ENCODE measurements around the gene ANO8. TPM values are rescaled to one million over a fixed set of nuclear protein-coding genes. Genes with fewer than 3 reads are reported as not detected.

ANO8 gene
- total RNA-seq, 1 experiment from 2014 or later = 3.0 TPM

- Histone ChIP-seq H3K27ac (no peak overlapping the region), H3K9me3 (replicated peaks) (no peaks in the 10 kb centered on the region), H3K4me1 (no peaks in the 10 kb centered on the region; the same call in 1 of the 2 replicates), H3K27me3 (no peaks in the 10 kb centered on the region), H3K4me3 (no peak overlapping the region), H3K36me3 (no peaks in the 10 kb centered on the region)
- no peak for DNase-seq
These were observed 7.5 kb downstream of the ANO8 start for GRCh38 chr19:17327068-17327653.

DNA sequence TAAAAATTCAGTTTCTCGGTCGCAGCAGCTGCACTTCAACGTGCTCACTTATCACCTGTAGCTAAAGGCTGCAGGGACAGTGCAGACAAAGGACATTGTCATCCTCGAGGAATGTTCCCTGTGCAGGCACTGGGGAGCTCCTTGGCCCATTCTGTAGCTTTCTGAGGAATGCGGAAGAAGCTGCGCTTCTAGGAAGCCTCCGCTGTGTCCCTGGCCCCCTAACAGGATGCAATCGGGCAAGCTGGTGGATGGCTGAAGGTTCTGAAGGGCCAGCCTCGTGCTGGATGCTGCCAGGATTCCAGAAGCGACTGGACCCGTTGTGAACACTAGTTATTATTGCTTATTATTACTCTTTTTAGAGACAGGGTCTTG is 8.1 kb downstream of the ANO8 start:
- Histone ChIP-seq H3K9me3 (replicated peaks) (no peaks in the 10 kb centered on the region), H3K4me3 (no peak overlapping the region), H3K27ac (no peak overlapping the region), H3K4me1 (peaks cover 5% of the 10 kb centered on the region), H3K27me3 (no peaks in the 10 kb centered on the region), H3K36me3 (no peaks in the 10 kb centered on the region)
- no peak for DNase-seq

GRCh38 chr19:17325881-17326594 is 8.6 kb downstream of the ANO8 start:
- DNase-seq = no peak
- Histone ChIP-seq H3K4me1 (peaks cover 10% of the 10 kb centered on the region), H3K27ac (no peak overlapping the region), H3K36me3 (peaks cover 4% of the 10 kb centered on the region; the same call in 1 of the 2 replicates), H3K27me3 (no peaks in the 10 kb centered on the region), H3K9me3 (replicated peaks) (no peaks in the 10 kb centered on the region), H3K4me3 (no peak overlapping the region)

DNA sequence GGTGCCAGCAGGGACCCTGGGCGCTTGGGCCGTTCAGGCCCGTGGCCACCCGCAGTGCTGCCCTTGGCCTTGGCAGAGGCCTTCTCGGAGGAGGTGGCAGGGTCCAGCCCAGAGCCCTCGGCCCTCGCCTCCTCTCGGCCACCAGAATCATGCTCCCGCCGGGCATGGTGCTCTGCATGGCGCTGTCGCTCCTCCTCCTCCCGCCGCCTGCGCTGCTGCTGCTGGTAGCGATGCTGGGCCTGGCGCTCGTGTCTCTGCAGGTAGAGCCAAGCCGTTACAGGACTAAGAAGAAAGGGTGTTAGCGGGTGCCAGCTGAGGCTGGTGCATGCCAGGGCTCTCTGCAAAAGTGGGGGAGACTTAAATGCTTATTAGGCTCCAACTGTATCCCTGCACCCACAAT is 9.5 kb downstream of the ANO8 start:
- H3K27me3 ChIP-seq = no peaks in the 10 kb centered on the region
- H3K4me1 ChIP-seq = peaks cover 10% of the 10 kb centered on the region
- H3K36me3 ChIP-seq = peaks cover 13% of the 10 kb centered on the region
- DNase-seq = no peak
- H3K9me3 ChIP-seq (replicated peaks) = no peaks in the 10 kb centered on the region
- no peak overlapping the region for H3K27ac ChIP-seq
- H3K4me3 ChIP-seq = no peak overlapping the region

DNA sequence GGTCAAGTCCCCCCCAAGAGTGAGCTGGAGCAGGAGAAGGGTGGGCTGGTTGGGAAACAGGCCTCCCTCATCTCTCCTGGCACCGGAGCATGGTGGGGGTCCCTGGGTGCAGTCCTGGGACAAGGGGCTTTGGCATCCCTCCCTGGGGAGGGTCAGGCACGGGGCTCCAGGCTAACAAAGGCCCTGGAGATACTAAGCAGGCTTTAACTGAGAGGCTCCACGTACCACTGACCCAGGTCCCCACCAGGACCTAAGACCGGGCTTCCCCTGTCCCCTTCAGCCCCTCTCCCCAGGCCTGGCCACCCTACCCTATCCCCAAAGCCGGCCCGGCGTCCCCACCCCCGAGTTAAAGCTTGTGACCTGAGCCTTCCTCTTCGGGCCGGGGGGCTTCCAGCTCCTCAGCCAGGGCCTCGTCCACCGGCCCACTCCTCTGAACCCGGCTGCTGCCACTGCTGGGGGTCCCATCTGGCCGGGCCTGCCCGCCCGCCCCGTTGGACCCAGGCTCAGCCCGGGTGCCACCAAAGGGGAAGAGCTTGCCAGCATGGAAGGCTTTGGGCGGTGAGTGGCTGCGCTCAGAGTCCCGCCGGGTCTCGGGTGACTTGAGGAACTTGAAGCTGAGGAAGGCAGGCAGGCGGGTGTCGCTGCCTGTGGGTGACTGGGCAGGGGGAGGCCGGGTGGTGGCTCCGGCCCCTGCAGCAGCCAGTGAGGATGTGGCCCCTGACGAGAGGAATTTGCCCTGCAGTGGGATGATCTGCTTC is 10.1 kb downstream of the ANO8 start:
- no peak overlapping the region for H3K4me3 ChIP-seq
- no peak for DNase-seq
- H3K4me1 ChIP-seq = peaks cover 10% of the 10 kb centered on the region
- H3K27ac ChIP-seq = no peak overlapping the region
- no peaks in the 10 kb centered on the region for H3K27me3 ChIP-seq
- H3K9me3 ChIP-seq (replicated peaks) = no peaks in the 10 kb centered on the region
- H3K36me3 ChIP-seq = peaks cover 17% of the 10 kb centered on the region

DNA sequence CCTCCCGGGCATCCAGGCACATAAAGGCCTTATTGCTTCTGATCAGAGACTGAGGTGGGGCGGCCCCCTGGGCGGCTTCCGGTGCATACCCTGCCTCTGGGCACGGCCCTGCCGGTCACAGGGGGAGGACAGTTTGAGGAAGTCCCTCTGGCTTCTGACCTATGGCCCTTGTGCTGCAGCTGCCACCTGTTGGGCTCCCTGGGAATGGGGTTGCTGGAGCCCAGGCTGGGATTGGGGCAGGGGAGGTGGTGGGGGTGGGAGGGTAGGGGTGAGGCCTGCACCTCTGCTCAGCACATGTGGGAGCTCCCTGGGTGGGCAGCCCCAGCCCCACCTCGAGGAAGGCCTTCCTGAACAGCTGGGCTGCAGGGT is 10.7 kb downstream of the ANO8 start:
- no peak overlapping the region for H3K4me3 ChIP-seq
- no peaks in the 10 kb centered on the region for H3K27me3 ChIP-seq
- DNase-seq = no peak
- no peak overlapping the region for H3K27ac ChIP-seq
- H3K36me3 ChIP-seq = peaks cover 22% of the 10 kb centered on the region
- H3K4me1 ChIP-seq = peaks cover 10% of the 10 kb centered on the region
- H3K9me3 ChIP-seq (replicated peaks) = no peaks in the 10 kb centered on the region

DNA sequence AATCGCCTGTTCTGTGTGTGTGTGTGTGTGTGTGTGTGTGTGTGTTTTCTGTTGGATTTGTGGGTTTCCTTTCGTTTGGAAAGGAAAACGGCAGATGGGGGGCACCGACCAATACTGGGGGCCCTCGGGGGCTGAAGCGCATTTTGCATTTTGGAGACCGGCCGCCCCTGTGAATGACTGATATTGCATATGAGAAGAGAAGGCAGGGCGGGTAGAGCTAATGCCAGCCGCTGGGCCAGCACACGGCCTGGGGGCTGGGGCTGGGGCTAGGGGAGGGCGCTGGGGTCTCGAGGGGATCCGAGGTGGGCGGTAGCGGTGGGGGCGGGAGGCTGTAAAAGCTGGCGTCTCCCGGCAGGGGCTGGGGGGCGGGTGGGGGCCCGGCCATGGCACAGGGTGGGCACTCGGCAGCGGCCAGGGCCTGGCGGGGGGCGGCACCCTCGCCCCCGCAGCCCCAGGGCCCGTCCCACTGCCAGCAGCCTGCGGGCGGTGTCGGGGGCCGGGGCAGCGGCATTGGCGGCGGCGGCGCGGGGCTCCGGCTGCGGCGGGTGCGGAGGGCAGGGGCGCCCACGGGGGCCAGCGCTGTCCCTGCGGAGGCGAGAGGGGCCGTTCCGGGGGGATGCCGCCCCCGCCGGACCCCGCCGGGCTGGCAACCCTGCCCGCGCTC is 11.2 kb downstream of the ANO8 start:
- no peak overlapping the region for H3K4me3 ChIP-seq
- no peaks in the 10 kb centered on the region for H3K27me3 ChIP-seq
- peaks cover 10% of the 10 kb centered on the region for H3K4me1 ChIP-seq
- H3K36me3 ChIP-seq = peaks cover 22% of the 10 kb centered on the region
- H3K27ac ChIP-seq = no peak overlapping the region
- no peaks in the 10 kb centered on the region for H3K9me3 ChIP-seq (replicated peaks)
- no peak for DNase-seq

DNA sequence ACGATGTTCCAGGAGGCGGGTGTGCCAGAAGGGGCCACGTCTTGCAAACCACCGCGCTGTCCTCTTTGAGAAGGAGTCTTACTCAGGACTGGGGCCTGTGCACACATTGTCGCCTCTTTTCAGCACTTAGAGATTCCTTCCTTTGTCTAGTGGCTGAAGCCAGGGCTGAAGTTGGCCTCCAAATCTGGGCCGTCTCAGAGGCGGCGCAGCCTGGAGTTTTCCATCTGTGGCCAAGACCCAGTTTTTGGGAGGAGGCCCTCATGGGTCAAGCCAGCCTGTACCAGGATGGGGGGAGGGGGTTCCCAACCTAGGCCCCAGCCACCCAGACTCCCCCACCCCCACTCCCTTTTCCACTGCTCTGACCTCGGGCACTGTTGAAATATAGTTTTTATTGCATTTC is 11.8 kb downstream of the ANO8 start:
- peaks cover 24% of the 10 kb centered on the region for H3K36me3 ChIP-seq
- no peak for DNase-seq
- H3K9me3 ChIP-seq (replicated peaks) = no peaks in the 10 kb centered on the region
- peaks cover 10% of the 10 kb centered on the region for H3K4me1 ChIP-seq
- no peaks in the 10 kb centered on the region for H3K27me3 ChIP-seq
- no peak overlapping the region for H3K27ac ChIP-seq
- H3K4me3 ChIP-seq = no peak overlapping the region

GRCh38 chr19:17321655-17322489 is 12.8 kb downstream of the ANO8 start:
- H3K9me3 ChIP-seq (replicated peaks) = no peaks in the 10 kb centered on the region
- H3K4me3 ChIP-seq = no peak overlapping the region
- peaks cover 10% of the 10 kb centered on the region for H3K4me1 ChIP-seq
- 0 out of 2 replicates have a peak overlapping the region, but pooled peaks have one; percentile 19 for H3K27ac ChIP-seq
- peak; percentile 64 to 68 for DNase-seq
- H3K27me3 ChIP-seq = no peaks in the 10 kb centered on the region
- H3K36me3 ChIP-seq = peaks cover 25% of the 10 kb centered on the region

- peaks cover 10% of the 10 kb centered on the region for H3K4me1 ChIP-seq
- no peaks in the 10 kb centered on the region for H3K27me3 ChIP-seq
- no peaks in the 10 kb centered on the region for H3K9me3 ChIP-seq (replicated peaks)
- peaks cover 34% of the 10 kb centered on the region for H3K36me3 ChIP-seq
- no peak for DNase-seq
- no peak overlapping the region for H3K27ac ChIP-seq
- no peak overlapping the region for H3K4me3 ChIP-seq
These were observed 14.2 kb downstream of the ANO8 start for GRCh38 chr19:17320435-17320834.

DNA sequence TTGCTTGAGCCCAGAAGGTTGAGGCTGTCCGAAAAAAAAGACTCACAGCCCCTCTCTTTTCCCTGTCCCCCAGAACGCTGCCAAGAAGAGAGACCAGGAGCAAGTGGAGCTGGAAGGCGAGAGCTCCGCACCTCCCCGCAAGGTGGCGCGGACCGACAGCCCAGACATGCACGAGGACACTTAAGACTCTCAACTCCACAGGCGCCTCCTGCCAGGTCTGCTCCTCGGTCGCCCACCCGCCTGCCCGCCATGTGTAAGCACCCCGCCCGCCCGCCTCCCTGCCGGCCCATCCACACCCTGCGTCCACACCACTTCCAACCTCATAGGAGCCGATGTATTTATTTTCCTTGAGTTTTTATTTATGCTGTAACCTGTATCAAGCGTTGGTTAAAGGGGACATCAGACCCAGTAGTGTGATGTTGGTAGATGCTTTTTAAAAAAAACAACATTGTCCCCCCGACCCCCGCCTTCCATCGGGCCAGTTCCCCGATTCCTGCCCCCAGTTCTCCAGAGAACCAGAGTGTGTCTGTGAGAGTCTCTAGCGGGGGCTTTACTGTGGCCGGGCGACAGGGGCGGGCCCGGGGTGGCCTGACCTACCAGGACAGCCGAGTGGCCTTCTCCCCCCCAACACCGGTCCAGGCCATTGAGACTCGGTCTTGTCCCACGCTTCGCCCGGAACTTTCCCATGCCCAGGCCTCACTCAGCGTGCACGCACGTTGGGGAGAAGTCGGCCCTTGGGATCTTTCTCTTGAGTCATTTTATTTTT is 15.0 kb downstream of the ANO8 start:
- Histone ChIP-seq H3K27me3 (no peaks in the 10 kb centered on the region), H3K36me3 (peaks cover 38% of the 10 kb centered on the region), H3K27ac (no peak overlapping the region), H3K4me1 (peaks cover 10% of the 10 kb centered on the region), H3K4me3 (no peak overlapping the region), H3K9me3 (replicated peaks) (no peaks in the 10 kb centered on the region)
- DNase-seq = no peak

DNA sequence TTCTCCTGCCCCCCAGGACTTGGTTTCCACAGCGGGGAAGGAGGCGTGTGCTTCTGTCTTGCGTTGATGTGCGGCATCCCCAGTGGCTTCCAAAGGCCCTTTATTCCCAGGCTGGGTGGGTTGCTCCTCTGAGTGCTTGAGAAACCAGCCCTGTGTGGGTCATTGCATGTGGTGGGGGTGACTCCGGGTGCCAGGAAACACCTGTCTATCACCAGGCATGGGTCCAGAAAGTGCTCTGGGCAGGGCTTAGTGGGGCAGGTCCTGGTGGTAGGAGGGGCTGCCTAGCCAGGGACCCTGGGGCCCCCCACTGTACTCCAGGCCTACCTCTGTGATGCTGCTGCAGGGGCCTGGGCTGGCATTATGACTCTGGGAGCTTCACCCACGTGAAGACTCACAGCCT is 15.7 kb downstream of the ANO8 start:
- Histone ChIP-seq H3K27me3 (no peaks in the 10 kb centered on the region), H3K9me3 (replicated peaks) (no peaks in the 10 kb centered on the region), H3K4me1 (peaks cover 10% of the 10 kb centered on the region), H3K36me3 (peaks cover 43% of the 10 kb centered on the region), H3K4me3 (no peak overlapping the region), H3K27ac (no peak overlapping the region)
- no peak for DNase-seq

DNA sequence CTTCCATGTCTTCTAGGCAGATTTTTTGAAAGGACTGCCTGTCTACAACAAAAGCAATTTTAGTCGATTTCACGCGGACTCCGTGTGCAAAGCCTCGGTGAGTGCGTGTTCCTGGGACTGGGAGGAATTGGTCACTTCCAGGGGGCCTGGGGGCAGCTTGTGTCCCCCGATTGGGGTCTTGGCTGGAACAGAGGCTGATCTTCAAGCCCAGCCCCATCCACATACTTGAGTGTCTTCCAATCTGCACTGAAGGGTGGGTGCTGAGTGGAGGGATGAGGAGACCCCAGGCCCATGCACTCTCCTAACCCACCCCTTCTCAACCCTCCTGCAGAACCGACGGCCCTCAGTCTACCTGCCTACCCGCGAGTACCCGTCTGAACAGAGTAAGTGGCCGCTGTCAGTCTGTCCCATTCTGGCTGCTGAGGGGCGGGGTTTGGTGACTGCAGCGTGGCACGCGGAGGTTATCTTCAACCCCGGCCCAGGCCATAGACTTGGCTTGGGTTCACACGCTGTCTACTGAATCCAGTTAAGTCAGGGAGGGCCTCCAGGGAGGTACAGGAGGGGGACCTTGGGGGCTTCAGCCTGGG is 20.6 kb downstream of the ANO8 start:
- DNase-seq = no peak
- H3K27ac ChIP-seq = no peak overlapping the region
- peaks cover 27% of the 10 kb centered on the region for H3K36me3 ChIP-seq
- no peaks in the 10 kb centered on the region for H3K27me3 ChIP-seq
- H3K4me1 ChIP-seq = peaks cover 2% of the 10 kb centered on the region; the same call in 1 of the 2 replicates
- H3K4me3 ChIP-seq = no peak overlapping the region
- H3K9me3 ChIP-seq (replicated peaks) = no peaks in the 10 kb centered on the region
